Middle frontal gyrus (tissue), 1 donor: ENCODE results near the gene SHB.

Source experiments
- DNase-seq: peaks from one replicate; pipeline ENCODE4 v3.0.0-alpha.2; 2015; ENCODE audit warnings: low spot score; ENCODE audit errors: extremely low spot score

The SHB gene

DNA sequence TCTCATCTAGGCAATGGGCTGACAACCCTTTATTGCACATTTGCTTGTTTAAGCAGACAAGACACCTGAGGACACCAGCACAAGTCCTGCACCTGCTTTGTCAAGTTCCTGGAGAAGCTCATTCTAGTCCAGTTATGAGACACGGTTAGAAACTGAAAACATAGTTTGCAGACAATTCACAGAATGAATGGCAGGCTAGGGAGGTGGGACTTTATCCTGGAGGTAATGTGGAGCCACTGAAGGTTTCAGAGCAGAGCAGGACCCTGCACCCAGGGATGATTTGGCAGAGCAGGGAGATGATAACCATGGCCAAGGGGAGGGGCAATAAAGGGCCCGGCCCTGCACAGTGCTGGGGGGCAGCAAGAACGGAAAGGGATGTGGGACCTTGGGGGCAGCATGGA, 114.4 kb downstream of the SHB start:
- no peak for DNase-seq

DNA sequence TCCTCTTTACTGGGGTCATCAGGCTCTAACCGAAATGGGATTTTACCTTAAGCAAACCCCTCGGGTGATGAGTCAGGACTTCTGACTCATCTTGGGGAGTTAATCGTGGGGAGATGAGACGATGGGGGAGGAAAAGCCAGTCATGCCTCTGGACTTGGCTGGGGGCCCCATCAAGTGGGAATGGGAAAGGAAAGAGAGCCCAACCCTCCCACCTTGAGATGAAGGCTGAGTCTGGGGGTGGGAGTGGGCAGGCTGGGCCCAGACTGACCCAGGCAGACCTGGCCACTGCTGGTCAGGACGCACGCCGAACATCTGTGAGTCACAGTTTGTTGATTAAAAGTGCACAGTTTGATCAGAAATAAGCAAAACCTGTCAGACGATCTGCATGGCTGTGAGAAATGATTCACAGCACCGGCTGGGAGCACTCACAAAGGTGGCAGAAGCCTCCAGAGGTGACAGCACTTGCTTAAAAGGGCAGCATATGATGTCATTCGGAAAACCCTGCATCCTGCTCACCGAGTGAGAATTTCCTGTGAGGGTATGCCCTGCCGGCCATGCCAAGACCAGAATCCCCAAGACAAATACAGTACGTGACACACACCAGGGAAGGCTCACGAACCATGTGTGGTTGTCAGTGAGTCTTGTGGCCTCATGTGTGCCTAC, 115.1 kb downstream of the SHB start:
- DNase-seq: no peak

DNA sequence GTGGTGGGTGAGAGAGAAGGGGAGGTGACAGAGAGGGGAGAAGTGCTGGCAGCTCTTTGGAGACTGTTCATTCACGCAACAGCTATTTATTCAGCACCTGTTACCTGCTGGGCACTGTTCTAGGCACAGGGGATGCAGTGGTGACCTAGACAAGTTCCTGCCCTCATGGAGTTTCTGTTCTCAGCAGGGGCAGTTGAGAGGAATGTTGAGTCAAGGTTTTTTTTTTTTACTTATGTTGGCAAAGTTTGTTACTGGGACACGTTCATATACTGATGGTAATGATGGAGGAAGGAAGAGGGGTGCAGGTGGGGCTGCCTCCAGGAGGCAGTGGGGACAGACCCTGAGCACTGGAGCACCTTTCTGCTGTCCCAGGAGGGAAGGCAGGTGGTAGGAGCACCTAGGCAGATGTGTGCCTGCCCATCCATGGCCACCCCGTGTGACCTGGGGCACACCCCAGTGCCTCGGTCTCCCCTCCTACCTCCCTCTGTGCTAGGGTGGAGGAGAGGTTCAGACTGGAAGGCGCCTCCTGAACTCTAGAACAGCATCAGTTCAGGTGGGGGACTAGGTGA, 115.7 kb downstream of the SHB start:
- no peak for DNase-seq

GRCh38 chr9:37952731-37953130, 116.3 kb downstream of the SHB start:
- DNase-seq: no peak

DNA sequence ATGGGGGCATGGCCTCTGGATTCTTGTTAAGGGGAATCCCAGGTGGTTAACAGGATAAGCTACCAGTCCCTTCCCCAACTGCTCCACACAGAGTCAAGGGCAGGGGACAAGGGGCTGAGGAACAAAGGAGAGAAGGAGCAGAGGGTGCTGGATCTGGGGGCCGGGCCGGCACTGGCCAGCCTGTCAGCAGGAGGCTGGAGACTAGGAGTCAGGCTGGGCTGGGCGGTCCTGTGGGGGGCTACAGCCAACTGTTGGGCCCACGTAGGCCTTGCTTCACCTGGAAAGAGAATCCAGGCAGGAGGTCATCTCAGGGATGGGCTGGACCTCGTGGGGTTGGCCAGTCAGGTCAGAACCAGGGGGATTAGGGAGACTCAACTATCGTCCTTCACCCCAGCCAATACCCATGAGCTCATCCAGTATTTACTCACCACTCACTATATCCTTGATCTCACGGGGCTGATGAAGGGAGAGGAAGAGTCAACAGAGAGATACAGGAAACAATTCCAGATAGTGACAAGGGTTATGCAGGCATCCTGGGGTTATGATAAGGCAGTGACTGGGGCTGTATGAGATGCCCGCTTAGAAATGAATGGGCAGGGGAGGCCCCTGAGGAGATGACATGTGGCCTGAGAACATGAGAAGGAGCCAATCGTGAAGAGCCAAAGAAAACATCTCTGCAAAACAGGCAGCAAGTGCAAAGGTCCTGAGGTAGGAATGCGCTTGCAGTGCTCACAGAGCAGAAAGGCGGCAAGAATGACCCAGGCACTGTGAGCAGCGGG, 117.2 kb downstream of the SHB start:
- DNase-seq: no peak

- no peak for DNase-seq
These were observed 118.5 kb downstream of the SHB start for GRCh38 chr9:37950561-37950960.

- DNase-seq: no peak
These were observed 119.5 kb downstream of the SHB start for GRCh38 chr9:37949576-37949975.

- no peak for DNase-seq
These were observed 120.5 kb downstream of the SHB start for GRCh38 chr9:37948417-37948980.

DNA sequence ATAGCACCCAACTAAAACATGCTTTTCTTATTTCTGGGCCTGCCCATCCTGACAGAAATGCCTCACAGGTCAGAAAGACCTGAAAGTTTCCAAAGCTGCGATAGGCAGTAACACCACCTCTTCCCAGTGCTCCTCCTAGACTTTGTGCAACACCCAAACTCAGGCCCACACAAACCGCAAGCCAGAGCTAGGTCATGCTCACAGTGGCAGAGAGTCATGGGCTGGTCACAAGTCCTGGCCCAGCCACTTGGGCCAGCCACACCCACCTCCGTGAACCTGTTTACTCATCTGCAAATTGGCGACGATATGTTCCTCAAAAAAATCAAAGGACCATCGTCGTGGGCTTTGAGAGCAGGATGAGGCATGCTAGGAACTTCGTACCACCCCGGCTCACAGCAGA, 121.0 kb downstream of the SHB start:
- DNase-seq: no peak

DNA sequence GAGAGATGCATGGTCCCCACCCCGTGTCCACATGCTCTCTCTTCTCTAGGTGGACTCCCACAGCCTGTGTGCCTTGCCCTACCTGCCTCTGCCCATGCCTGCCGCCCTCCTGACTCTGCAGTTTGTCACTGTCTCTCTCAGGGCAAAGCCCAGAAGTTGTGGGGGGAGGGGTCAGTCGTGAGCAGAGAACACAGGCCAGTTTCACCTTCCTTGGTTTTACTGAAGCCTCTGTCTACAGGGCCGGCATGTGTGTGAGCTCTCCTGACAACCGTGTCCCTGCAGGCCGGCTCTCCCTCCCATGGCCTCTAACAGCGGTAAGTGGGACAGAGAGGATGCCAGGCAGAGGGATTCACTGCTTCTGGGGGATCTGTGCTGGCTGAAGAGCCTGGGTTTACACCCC, 121.6 kb downstream of the SHB start:
- no peak for DNase-seq

DNA sequence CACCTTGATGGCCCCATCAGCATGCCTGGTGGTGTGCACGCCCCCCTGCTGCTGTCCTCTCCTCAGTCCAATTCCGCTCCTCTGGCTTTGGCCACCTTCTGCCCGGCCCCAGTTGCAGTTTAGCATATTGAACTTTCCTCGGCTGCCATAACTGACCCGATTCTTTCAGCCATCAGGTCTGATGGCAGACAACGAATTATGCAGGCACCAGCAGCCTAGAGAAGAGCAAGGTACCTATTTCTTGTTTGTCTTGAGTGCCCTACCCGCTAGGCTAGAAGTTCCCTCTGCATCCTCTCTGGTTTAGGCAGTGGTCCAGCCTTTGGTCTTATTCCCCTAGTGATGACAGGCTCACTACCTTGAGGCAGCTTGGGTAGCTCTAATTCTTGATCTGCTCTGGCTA, 122.1 kb downstream of the SHB start:
- no peak for DNase-seq

DNA sequence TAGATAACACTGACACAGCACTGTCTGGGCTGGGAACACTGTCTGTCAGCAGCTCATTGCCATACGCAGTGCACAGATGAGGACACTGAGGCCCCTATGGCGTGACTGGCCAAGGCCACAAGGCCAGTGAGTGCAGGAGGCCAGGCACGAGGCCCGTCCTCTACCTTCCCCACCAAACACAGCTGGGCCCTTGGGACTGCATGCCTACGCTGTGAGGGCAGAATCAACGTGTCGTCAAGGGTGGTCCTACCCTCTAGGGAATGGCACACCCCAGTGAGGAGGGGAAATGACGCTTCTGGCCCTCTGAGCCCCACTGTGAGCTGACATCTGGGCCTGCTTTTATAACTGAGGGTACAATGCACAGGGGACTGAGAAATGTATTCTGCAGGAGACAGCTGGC, 123.0 kb downstream of the SHB start:
- no peak for DNase-seq

DNA sequence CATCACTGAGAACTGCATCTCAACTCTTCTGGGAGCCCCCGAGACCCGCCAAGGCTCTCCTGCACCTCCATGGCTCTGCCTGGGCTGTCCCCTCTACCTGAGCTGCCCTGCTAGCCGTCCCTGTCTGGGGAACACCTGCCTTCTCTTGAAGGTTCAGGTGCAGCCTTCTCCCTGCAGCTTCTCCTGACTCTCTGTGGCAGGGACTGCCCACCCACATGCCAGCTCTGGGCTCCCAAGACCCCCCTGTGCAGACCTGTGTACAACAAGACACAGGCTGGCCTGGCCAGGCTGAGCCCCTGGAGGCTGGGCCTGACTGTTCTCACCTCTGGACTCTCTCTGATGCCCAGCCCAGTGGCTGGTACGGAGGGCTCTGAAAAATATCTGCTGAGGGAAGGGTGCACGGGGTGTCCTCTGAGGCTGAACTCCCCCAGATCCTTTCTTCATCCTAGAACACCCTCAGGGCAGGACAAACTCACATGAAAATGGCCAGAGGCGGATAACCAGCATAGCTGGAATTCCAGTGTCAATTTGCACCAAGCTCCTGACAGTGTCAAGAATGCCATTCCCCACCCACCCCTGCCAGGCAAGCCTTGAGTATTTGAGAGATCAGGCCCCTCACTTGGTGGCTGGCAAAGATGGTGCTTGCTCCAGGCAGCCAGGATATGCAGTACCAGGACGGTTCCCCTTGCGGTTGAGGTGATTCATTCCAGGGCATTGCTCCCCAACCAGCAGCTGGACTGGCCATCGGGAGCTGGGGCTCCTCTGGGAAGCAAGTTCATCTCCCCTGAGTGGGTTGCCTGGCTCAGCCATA, 124.2 kb downstream of the SHB start:
- no peak for DNase-seq

GRCh38 chr9:37944266-37944650, 124.8 kb downstream of the SHB start:
- no peak for DNase-seq

- DNase-seq: no peak
These were observed 125.4 kb downstream of the SHB start for GRCh38 chr9:37943345-37944265.

GRCh38 chr9:37942621-37943344, 126.2 kb downstream of the SHB start:
- DNase-seq: no peak

DNA sequence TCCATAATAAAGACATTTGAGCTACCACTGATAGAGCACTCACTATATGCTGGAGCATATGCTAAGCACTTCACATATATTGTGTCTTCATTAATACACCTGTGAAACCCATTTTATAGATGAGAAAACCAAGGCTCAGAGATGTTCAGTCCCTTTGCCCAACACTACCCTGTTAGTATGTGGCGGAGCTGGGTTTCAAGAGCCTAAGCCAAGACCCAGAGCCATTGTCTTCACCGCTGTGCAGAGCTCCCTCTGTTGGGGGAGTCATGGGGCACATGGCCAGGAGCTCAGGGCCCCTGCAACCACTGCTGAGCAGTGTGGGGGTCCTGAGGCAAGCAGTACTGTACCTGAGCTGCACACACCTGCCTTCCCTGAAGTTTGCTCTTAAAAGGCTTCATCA, 127.8 kb downstream of the SHB start:
- no peak for DNase-seq

- no peak for DNase-seq
These were observed 129.4 kb downstream of the SHB start for GRCh38 chr9:37939575-37940095.

- no peak for DNase-seq
These were observed 130.7 kb downstream of the SHB start for GRCh38 chr9:37938121-37938891.
